K562 (cell line): Measurements from ENCODE around the gene MSH2. TPM values are rescaled to one million over a fixed set of nuclear protein-coding genes. Genes with fewer than 3 reads are reported as not detected.

ENCODE experiments used
- ADNP ChIP-seq: fragments of 200-800 bp; sonication (Bioruptor generic); IDR thresholded peaks from 2 replicates; pipeline ENCODE4 v1.6.1; 2016; ENCODE audit warnings: missing genetic modification characterization, missing compliant biosample characterization
- EHMT2 ChIP-seq: fragments of 450-650 bp; IDR thresholded peaks from 2 replicates; pipeline ENCODE4 v1.6.1; 2018; ENCODE audit warnings: antibody characterized with exemption
- HNRNPH1 ChIP-seq: fragments of 200-400 bp; formaldehyde crosslinking; optimal IDR thresholded peaks from 2 replicates; pipeline ENCODE3; 2017; ENCODE audit warnings: low read depth, mild to moderate bottlenecking, low read length, moderate library complexity
- MGA ChIP-seq: fragments of 450-650 bp; IDR thresholded peaks from 2 replicates; pipeline ENCODE4 v1.6.1; 2016; ENCODE audit warnings: mild to moderate bottlenecking, moderate library complexity
- MTA2 ChIP-seq: fragments of 450-650 bp; IDR thresholded peaks from 2 replicates; pipeline ENCODE4 v1.6.1; 2016; ENCODE audit warnings: low read depth
- NFXL1 ChIP-seq: fragments of 450-650 bp; formaldehyde crosslinking; IDR thresholded peaks from 2 replicates; pipeline ENCODE4 v1.4.0; 2021; ENCODE audit warnings: mild to moderate bottlenecking
- SNAPC5 ChIP-seq: fragments of 250-450 bp; sonication (Bioruptor Pico); IDR thresholded peaks from 2 replicates; pipeline ENCODE4 v1.8.0; 2021; ENCODE audit warnings: moderate library complexity, mild to moderate bottlenecking, inconsistent platforms
- UBTF ChIP-seq, 2 experiments: IDR thresholded peaks; 2 replicates each; pipeline ENCODE4 v1.6.1; 2012; ENCODE audit warnings: improper control_type of control experiment in 2 of 2, low read depth in 2 of 2, low read length in 2 of 2, borderline replicate concordance in 1 of 2
- ZNF174 ChIP-seq: fragments of 250-450 bp; sonication (Bioruptor Pico); IDR thresholded peaks from 2 replicates; pipeline ENCODE4 v1.4.0; 2020; ENCODE audit warnings: mild to moderate bottlenecking
- ZNF639 ChIP-seq, 2 experiments: fragments of 200-800 bp in 1 of 2; sonication (Bioruptor generic) in 1 of 2; sonication (generic) in 1 of 2; formaldehyde crosslinking in 1 of 2; IDR thresholded peaks in 1 of 2; conservative IDR thresholded peaks in 1 of 2; 2 replicates each; pipeline versions ENCODE4 v1.5.0 to v1.6.1; 2016 to 2020; ENCODE audit warnings: missing compliant biosample characterization in 1 of 2, missing genetic modification characterization in 1 of 2, missing genetic modification reagents in 1 of 2
- polyA plus RNA-seq, 8 experiments: library from polyadenylated mRNA; depleted of rRNA in 4 of 8; stranded (reverse) in 5 of 8; unstranded in 3 of 8; fragments of >200 nt; fragmentation: Nextera tagmentation in 2 of 8; fragmentation: Illumina TruSeq in 1 of 8; extraction: Ambion mirVana in 2 of 8; extraction: Trizol in 1 of 8; gene quantifications; 2 replicates each; pipeline versions ENCODE4 v1.2.1 to v1.2.3, GENCODE V29; 2011 to 2014; ENCODE audit warnings: inconsistent platforms in 1 of 8, missing spikeins in 1 of 8
- total RNA-seq, 7 experiments: library from RNA; depleted of rRNA in 6 of 7; stranded (reverse); fragments of >200 nt in 6 of 7; fragmentation: Illumina TruSeq in 2 of 7; extraction: Trizol in 2 of 7; gene quantifications; 2 replicates each; pipeline versions ENCODE4 v1.2.1 to v1.2.3, GENCODE V29; 2011 to 2021; ENCODE audit warnings: low replicate concordance in 1 of 7

Gene MSH2
- total and polyA plus RNA-seq, 9 of the 15 experiments (the other 6 are each of a cell fraction or from before 2014, with no cell fraction given) = 51.8 to 139 (median 113) TPM

GRCh38 chr2:47359375-47359868, 43.5 kb upstream of the MSH2 start (continued):
- TF ChIP-seq UBTF (IDR thresholded peaks at IDR 0.05; ENCODE audit: borderline replicate concordance in 1 of 2, low read depth in 2 of 2, low read length in 2 of 2) (no peak), ZNF174 (no peak), EHMT2 (peak; percentile 41; the same call in 1 of the 2 replicates), ADNP (tag) (0 out of 2 replicates have a peak, but pooled peaks have one; percentile 27), NFXL1 (CRISPR knock-in tag) (no peak), HNRNPH1 (no peak), SNAPC5 (CRISPR knock-in tag) (no peak), MGA (peak; percentile 89), ZNF639 (CRISPR knock-in tag; conservative IDR thresholded peaks at IDR 0.05 in 1 of 2, IDR thresholded peaks at IDR 0.05 in 1 of 2) (0 out of 4 replicates have a peak, but pooled peaks of 1 of the 2 experiments have one; percentile 33), MTA2 (peak; percentile 53)
